GM19099 (cell line): Measurements from ENCODE around the gene FKBP3.

Experiments
- POLR2A ChIP-seq: IDR thresholded peaks from 3 replicates; pipeline ENCODE4 v1.6.1; 2011; ENCODE audit warnings: low read depth; ENCODE audit not compliant: insufficient read length; ENCODE audit errors: extremely low read depth

The FKBP3 gene

DNA sequence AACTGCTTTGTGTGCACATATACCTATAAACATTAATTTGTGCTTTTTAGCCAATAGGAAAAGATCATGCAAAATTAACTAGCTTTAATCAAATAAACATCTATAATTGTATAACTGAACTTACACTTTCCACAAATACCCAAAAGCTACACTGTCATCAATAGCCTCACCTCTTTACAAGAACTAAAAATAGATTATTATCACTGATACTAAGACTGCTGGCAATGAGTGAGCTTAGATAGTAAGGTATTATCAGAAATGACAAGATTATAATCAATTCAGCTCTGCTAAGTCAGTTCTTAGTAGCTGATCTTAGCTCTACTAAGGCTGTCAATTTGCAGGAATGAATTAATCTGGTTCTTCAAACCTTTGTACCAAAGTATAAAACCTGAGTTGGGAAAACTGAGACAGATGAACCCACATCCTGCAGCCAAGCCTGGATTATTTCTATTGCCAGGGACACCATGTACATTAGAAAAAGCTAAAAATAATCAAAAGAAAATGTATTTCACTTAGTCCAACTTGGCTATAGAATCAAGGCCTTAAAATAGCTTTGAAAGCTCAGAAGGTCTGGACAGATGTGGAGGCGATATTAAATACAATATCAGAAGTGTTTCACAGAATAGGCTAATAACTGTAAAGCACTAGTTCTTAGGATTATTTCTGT, 5.2 kb downstream of the FKBP3 start:
- TF ChIP-seq POLR2A: no peak

DNA sequence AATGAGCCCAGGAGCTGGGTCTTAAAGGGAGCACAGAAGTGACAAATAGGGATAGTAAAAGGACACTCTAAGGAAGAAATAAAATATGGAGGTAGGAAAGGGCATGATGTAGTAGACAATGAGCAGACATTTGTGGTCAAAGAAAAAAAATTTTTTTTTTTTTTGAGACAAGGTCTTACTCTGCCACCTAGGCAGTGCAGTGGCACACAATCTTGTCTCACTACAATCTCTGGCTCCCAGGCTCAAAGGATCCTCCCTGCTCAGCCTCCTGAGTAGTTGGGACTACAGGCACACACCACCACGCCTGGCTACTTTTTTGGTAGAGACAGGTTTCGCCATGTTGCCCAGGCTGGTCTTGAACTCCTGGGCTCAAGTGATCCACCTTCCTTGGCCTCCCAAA, 8.5 kb downstream of the FKBP3 start:
- TF ChIP-seq POLR2A: no peak

- TF ChIP-seq POLR2A: no peak
These were observed 11.0 kb downstream of the FKBP3 start for GRCh38 chr14:45123271-45123670.

GRCh38 chr14:45120096-45120495, 14.2 kb downstream of the FKBP3 start:
- no peak for TF ChIP-seq POLR2A

DNA sequence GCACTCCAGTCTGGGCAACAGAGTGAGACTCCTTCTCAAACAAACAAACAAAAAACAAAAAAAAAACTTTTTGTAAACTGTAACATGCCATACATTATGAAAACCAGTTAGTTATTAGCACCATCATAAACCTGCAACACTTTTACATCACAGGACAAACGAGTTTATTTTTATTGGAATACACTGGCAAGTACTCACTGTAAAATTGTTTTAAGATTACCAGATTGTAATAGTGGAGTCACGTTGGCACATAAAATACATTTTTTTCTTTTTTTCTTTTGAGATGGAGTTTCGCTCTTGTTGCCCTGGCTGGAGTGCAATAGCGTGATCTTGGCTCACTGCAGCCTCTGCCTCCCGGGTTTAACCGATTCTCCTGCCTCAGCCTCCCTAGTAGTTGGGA, 15.7 kb downstream of the FKBP3 start:
- TF ChIP-seq POLR2A: no peak

GRCh38 chr14:45114327-45114726, 20.0 kb downstream of the FKBP3 start:
- no peak for TF ChIP-seq POLR2A

DNA sequence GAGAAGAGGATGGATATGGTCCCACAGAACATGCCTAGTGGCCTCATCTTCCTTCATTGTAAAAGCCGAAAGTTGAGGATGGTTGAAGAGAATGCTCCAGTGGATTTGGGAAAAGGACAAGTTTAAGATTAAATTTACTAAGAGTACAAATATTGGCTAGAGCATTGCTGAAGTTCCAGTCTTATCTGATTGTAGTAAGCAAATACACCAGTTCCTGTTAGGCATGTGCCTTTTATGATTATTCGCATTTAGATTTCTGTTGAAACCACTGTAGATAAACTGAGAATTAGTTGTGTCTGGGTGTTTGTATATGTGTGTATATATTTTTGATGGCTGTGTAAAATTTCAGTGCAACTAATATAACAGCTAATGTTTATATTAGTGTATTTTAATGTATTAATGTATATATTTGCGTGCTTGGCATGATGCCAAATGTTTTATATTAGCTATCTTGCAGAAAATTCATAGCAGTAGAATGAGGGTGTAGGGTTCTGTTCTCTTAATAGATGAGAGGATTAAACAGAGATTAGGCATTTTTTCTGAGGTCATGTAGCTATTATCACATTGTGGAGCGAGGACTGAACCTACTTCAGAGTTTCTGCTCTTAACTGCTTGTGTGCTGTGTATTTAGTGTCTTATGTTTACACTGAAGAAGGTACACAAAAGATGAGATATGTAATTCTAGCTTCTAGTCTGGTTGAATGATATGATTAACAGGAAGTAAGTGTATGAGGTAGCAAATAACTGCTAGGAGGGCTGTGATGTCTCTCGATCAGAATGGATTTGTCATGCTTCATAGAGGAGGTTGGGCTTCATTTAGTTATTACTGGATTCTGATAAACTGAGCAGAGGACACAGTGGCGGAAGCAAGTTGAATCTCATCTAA, 21.1 kb downstream of the FKBP3 start:
- no peak for TF ChIP-seq POLR2A

- TF ChIP-seq POLR2A: no peak
These were observed 29.7 kb downstream of the FKBP3 start for GRCh38 chr14:45104561-45104960.

DNA sequence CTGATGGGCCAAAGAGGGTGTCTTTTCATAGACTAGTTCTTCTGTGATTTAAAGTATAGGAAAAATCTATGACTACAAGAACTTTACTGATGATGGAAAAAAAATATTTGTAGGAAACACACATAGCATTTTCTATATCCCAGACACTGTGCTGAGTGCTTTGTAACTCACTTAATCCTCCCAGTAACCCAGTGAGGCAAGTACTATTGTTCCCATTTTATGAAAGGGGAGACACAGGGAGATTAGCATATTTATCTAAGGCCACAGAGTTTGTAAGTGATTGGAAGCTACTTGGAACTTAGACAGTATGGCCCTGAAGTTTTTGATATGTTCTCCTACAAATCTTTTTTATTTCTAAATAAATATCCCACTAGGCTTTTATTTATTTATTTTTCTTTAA, 30.5 kb downstream of the FKBP3 start:
- no peak for TF ChIP-seq POLR2A

DNA sequence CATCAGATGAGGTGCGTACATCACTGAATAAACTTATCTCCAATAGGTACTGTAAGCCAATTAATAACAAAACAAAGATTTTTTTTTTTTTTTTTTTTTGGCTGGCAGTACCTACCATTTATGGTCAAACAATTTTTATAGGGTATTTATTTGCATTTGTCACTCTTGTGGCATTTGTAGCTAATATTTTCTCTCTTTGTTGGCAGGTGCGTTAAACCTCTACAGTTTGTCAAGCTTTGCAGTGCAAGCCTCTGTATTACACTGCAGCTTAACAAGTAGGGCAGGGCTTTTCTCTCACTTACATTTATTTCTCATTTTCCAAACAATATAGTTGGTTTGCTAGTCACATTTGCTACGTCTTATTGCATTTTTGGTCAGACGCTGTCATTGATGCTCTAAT, 38.1 kb downstream of the FKBP3 start:
- no peak for TF ChIP-seq POLR2A

DNA sequence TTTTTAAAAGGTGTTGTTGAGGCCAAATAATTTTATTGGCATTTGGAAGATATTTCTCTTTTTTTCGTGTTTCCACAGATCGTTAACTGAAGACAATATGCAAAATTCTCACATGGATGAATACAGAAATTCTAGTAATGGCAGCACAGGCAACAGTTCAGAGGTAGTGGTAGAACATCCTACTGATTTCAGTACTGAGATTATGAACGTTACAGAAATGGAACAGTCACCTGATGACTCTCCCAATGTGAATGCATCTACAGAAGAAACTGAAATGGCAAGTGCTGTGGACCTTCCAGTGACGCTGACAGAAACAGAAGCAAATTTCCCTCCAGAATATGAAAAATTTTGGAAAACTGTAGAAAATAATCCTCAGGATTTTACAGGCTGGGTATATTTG, 39.1 kb downstream of the FKBP3 start:
- no peak for TF ChIP-seq POLR2A

DNA sequence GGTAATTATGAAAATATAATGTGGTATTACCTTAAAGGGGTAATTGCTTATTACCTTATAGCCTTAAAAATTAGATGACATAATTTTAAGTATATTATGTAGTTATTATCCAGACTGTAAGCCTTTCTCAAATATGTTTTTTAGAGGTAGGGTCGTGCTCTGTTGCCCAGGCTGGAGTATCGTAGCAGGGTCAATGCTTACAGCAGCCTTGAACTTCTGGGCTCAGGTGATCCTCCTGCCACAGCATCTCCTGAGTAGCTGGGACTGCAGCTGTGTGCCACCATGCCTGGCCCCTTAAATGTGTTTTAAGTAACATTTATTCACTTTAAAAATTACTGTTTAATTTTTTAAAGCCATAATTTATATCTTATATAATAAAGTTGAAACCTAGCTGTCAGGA, 40.0 kb downstream of the FKBP3 start:
- TF ChIP-seq POLR2A: no peak

GRCh38 chr14:45091710-45092109, 42.6 kb downstream of the FKBP3 start:
- no peak for TF ChIP-seq POLR2A

DNA sequence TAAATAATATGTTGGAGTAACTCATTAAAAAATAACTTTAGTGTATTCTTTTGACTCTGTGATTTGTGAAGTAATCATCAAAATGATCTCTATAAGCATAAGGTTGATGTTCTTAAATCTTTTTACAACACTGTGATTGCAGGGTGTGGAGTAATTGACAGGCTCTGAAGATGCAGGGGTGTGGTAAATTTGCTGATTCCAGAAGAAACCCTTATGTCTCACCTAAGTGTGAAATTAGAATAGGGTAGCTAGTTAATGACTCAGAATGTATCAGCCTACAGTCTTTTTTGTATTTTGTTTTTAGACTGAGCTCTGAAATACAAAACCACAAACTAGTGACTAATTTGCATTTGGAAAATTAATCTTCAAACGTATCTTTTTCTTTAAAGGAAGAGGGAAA, 44.5 kb downstream of the FKBP3 start:
- TF ChIP-seq POLR2A: no peak

GRCh38 chr14:45084946-45085346, 49.3 kb downstream of the FKBP3 start:
- no peak for TF ChIP-seq POLR2A
